HG03442 (cell line): ENCODE data around the gene ELMO3.
A peak's percentile ranks its signal among the peaks of the same experiment; 100 is the strongest.

ENCODE experiments used
- ATAC-seq: cut with Tn5 transposase; IDR thresholded peaks from one replicate; pipeline ENCODE4 v1.9.1; 2021; ENCODE audit warnings: mild to moderate bottlenecking, moderate library complexity; ENCODE audit not compliant: unreplicated experiment

Gene ELMO3

GRCh38 chr16:67238806-67239470, 40.0 kb downstream of the ELMO3 start:
- no peak for ATAC-seq

GRCh38 chr16:67240506-67240905, 41.6 kb downstream of the ELMO3 start:
- ATAC-seq = no peak

GRCh38 chr16:67241008-67241900, 42.3 kb downstream of the ELMO3 start:
- ATAC-seq = no peak

- no peak for ATAC-seq
Measured at GRCh38 chr16:67242138-67242730, 43.3 kb downstream of the ELMO3 start.

GRCh38 chr16:67243481-67243880, 44.5 kb downstream of the ELMO3 start:
- ATAC-seq = no peak

GRCh38 chr16:67244387-67245185, 45.7 kb downstream of the ELMO3 start:
- ATAC-seq = peak; percentile 49

- no peak for ATAC-seq
Measured at GRCh38 chr16:67245186-67245585, 46.3 kb downstream of the ELMO3 start.

GRCh38 chr16:67245674-67246080, 46.7 kb downstream of the ELMO3 start:
- no peak for ATAC-seq

- peak; percentile 18 for ATAC-seq
Measured at GRCh38 chr16:67246081-67246755, 47.3 kb downstream of the ELMO3 start.

GRCh38 chr16:67246756-67247191, 47.8 kb downstream of the ELMO3 start:
- peak; percentile 2 for ATAC-seq

GRCh38 chr16:67247192-67248072, 48.5 kb downstream of the ELMO3 start, which contains the start of gene FHOD1:
TSS of gene FHOD1 (minus strand) at chr16:67247481. CDS start at chr16:67247410, 71 bp downstream.
- ATAC-seq = peak; percentile 37

GRCh38 chr16:67248073-67248400, 49.1 kb downstream of the ELMO3 start:
- no peak for ATAC-seq

- ATAC-seq = no peak
Measured at GRCh38 chr16:67248401-67249177, 49.7 kb downstream of the ELMO3 start, which contains the start of gene SLC9A5. TSS of gene SLC9A5 (plus strand) at chr16:67248979. CDS start at chr16:67249015, 36 bp downstream.

GRCh38 chr16:67249178-67250044, 50.5 kb downstream of the ELMO3 start:
- no peak for ATAC-seq

GRCh38 chr16:67250045-67250327, 51.1 kb downstream of the ELMO3 start:
- ATAC-seq = no peak

- ATAC-seq = no peak
Measured at GRCh38 chr16:67252609-67253497, 53.9 kb downstream of the ELMO3 start.
